Measurements from ENCODE around the gene NFYC.
"Not testable (repeated sequence)": the region's sequence is repeated elsewhere in the genome, so short reads cannot be mapped to it uniquely, and the experiment has no call there.

Gene NFYC

GRCh38 chr1:40723196-40723955, 31.9 kb downstream of the NFYC start:
- peaks cover 4% of the 10 kb centered on the region for H3K36me3 Mint-ChIP-seq
- no peaks in the 10 kb centered on the region for H3K9me3 Mint-ChIP-seq
- H3K27ac Mint-ChIP-seq, result peak overlapping the region; percentile 26
- no peaks in the 10 kb centered on the region for H3K27me3 Mint-ChIP-seq
- DNase-seq (ENCODE audit: low spot score in 2 of 2) (no peak), ATAC-seq (ENCODE audit: low read depth) (no peak)
- peaks cover 24% of the 10 kb centered on the region for H3K4me1 Mint-ChIP-seq
- H3K4me3 Mint-ChIP-seq, result no peak overlapping the region

GRCh38 chr1:40727662-40728061, 36.2 kb downstream of the NFYC start:
- not testable (repeated sequence) for DNase-seq (ENCODE audit: low spot score in 2 of 2); H3K27ac Mint-ChIP-seq; H3K4me3 Mint-ChIP-seq; H3K27me3 Mint-ChIP-seq; H3K9me3 Mint-ChIP-seq; H3K36me3 Mint-ChIP-seq; ATAC-seq (ENCODE audit: low read depth)
- H3K4me1 Mint-ChIP-seq, result peaks cover 32% of the 10 kb centered on the region

GRCh38 chr1:40729316-40729862, 37.9 kb downstream of the NFYC start:
- H3K27me3 Mint-ChIP-seq; H3K36me3 Mint-ChIP-seq; H3K4me3 Mint-ChIP-seq; H3K9me3 Mint-ChIP-seq; H3K27ac Mint-ChIP-seq; DNase-seq (ENCODE audit: low spot score in 2 of 2); ATAC-seq (ENCODE audit: low read depth): not testable (repeated sequence)
- H3K4me1 Mint-ChIP-seq, result peaks cover 34% of the 10 kb centered on the region

- Mint-ChIP-seq H3K4me1 (peaks cover 32% of the 10 kb centered on the region), H3K36me3 (peaks cover 6% of the 10 kb centered on the region), H3K4me3 (no peak overlapping the region), H3K27ac (peak overlapping the region; percentile 42), H3K27me3 (no peaks in the 10 kb centered on the region), H3K9me3 (no peaks in the 10 kb centered on the region)
- no peak for DNase-seq (ENCODE audit: low spot score in 2 of 2)
- ATAC-seq (ENCODE audit: low read depth), result no peak
These were observed 41.3 kb downstream of the NFYC start for GRCh38 chr1:40732756-40733301.

GRCh38 chr1:40734882-40735628, 43.6 kb downstream of the NFYC start:
- H3K4me3 Mint-ChIP-seq, result no peak overlapping the region
- ATAC-seq (ENCODE audit: low read depth) (no peak), DNase-seq (ENCODE audit: low spot score in 2 of 2) (no peak)
- no peaks in the 10 kb centered on the region for H3K9me3 Mint-ChIP-seq
- peak overlapping the region; percentile 20 for H3K27ac Mint-ChIP-seq
- no peaks in the 10 kb centered on the region for H3K27me3 Mint-ChIP-seq
- H3K4me1 Mint-ChIP-seq, result peaks cover 34% of the 10 kb centered on the region
- H3K36me3 Mint-ChIP-seq, result peaks cover 17% of the 10 kb centered on the region

- Mint-ChIP-seq H3K27ac (peak overlapping the region; percentile 14), H3K4me3 (no peak overlapping the region), H3K36me3 (peaks cover 17% of the 10 kb centered on the region), H3K9me3 (no peaks in the 10 kb centered on the region), H3K27me3 (no peaks in the 10 kb centered on the region), H3K4me1 (peaks cover 30% of the 10 kb centered on the region)
- DNase-seq (ENCODE audit: low spot score in 2 of 2) (no peak), ATAC-seq (ENCODE audit: low read depth) (no peak)
These were observed 44.6 kb downstream of the NFYC start for GRCh38 chr1:40736085-40736531.

GRCh38 chr1:40738831-40739230, 47.3 kb downstream of the NFYC start:
- Mint-ChIP-seq H3K9me3 (no peaks in the 10 kb centered on the region), H3K4me1 (peaks cover 29% of the 10 kb centered on the region), H3K27me3 (no peaks in the 10 kb centered on the region), H3K4me3 (no peak overlapping the region), H3K27ac (peak overlapping the region; percentile 60), H3K36me3 (peaks cover 30% of the 10 kb centered on the region)
- ATAC-seq (ENCODE audit: low read depth) (no peak), DNase-seq (ENCODE audit: low spot score in 2 of 2) (no peak)

GRCh38 chr1:40739455-40740008, 48.0 kb downstream of the NFYC start:
- Mint-ChIP-seq H3K27me3 (no peaks in the 10 kb centered on the region), H3K4me3 (no peak overlapping the region), H3K4me1 (peaks cover 29% of the 10 kb centered on the region), H3K36me3 (peaks cover 30% of the 10 kb centered on the region), H3K27ac (peak overlapping the region; percentile 60), H3K9me3 (no peaks in the 10 kb centered on the region)
- DNase-seq (ENCODE audit: low spot score in 2 of 2), result no peak
- ATAC-seq (ENCODE audit: low read depth), result no peak

GRCh38 chr1:40740039-40740996, 48.8 kb downstream of the NFYC start:
- Mint-ChIP-seq H3K4me3 (no peak overlapping the region), H3K27ac (peak overlapping the region; percentile 60), H3K9me3 (no peaks in the 10 kb centered on the region), H3K36me3 (peaks cover 30% of the 10 kb centered on the region), H3K4me1 (peaks cover 26% of the 10 kb centered on the region), H3K27me3 (no peaks in the 10 kb centered on the region)
- ATAC-seq (ENCODE audit: low read depth), result no peak
- DNase-seq (ENCODE audit: low spot score in 2 of 2), result no peak

GRCh38 chr1:40740997-40741736, 49.7 kb downstream of the NFYC start:
- no peak overlapping the region for H3K27ac Mint-ChIP-seq
- peaks cover 24% of the 10 kb centered on the region for H3K4me1 Mint-ChIP-seq
- peaks cover 34% of the 10 kb centered on the region for H3K36me3 Mint-ChIP-seq
- no peak overlapping the region for H3K4me3 Mint-ChIP-seq
- no peak for DNase-seq (ENCODE audit: low spot score in 2 of 2)
- no peaks in the 10 kb centered on the region for H3K9me3 Mint-ChIP-seq
- no peak for ATAC-seq (ENCODE audit: low read depth)
- no peaks in the 10 kb centered on the region for H3K27me3 Mint-ChIP-seq

- DNase-seq (ENCODE audit: low spot score in 2 of 2), result no peak
- ATAC-seq (ENCODE audit: low read depth), result no peak
- peaks cover 25% of the 10 kb centered on the region for H3K4me1 Mint-ChIP-seq
- H3K9me3 Mint-ChIP-seq, result no peaks in the 10 kb centered on the region
- no peaks in the 10 kb centered on the region for H3K27me3 Mint-ChIP-seq
- H3K36me3 Mint-ChIP-seq, result peaks cover 43% of the 10 kb centered on the region
- H3K27ac Mint-ChIP-seq, result peak overlapping the region; percentile 78
- H3K4me3 Mint-ChIP-seq, result peak overlapping the region; percentile 0
These were observed 51.0 kb downstream of the NFYC start for GRCh38 chr1:40742363-40743061.

- Mint-ChIP-seq H3K9me3 (no peaks in the 10 kb centered on the region), H3K36me3 (peaks cover 43% of the 10 kb centered on the region), H3K4me3 (no peak overlapping the region), H3K27ac (no peak overlapping the region), H3K27me3 (no peaks in the 10 kb centered on the region), H3K4me1 (peaks cover 24% of the 10 kb centered on the region)
- DNase-seq (ENCODE audit: low spot score in 2 of 2) (no peak), ATAC-seq (ENCODE audit: low read depth) (no peak)
These were observed 51.9 kb downstream of the NFYC start for GRCh38 chr1:40743452-40743851.

Measured in memory B cell (primary cell).